Stimulated activated CD4-positive, alpha-beta T cell treated with anti-CD3 and anti-CD28 coated beads, Interleukin-2, amount 100 ng/mL, for 48 hours (primary cell): ENCODE results near the gene DLL1.
"Not testable (repeated sequence)": the region's sequence is repeated elsewhere in the genome, so short reads cannot be mapped to it uniquely, and the experiment has no call there.

Source experiments
- DNase-seq, 2 donors: peaks; one replicate each; pipeline ENCODE4 v3.0.0-alpha.2; 2020

Gene DLL1

DNA sequence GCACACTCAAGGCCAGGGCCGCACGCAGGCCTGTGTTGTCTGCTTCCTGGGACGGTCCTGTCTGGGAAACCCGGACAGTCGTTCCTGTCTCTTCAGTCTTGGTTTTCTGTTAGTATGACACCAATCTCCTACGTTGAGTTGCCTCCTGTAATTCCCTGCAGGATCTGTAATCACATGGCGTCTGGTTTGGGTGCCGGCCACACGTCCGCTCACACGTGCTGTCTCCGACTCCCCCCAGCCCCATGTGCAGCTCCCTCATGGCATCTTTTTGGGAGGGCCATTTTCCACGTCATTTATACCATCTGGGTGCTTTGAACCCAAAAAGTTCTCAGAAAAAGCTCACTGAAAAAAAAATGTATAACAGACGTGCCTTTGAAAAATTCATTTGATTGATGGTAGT is 23.2 kb downstream of the DLL1 start:
- no peak for DNase-seq

DNA sequence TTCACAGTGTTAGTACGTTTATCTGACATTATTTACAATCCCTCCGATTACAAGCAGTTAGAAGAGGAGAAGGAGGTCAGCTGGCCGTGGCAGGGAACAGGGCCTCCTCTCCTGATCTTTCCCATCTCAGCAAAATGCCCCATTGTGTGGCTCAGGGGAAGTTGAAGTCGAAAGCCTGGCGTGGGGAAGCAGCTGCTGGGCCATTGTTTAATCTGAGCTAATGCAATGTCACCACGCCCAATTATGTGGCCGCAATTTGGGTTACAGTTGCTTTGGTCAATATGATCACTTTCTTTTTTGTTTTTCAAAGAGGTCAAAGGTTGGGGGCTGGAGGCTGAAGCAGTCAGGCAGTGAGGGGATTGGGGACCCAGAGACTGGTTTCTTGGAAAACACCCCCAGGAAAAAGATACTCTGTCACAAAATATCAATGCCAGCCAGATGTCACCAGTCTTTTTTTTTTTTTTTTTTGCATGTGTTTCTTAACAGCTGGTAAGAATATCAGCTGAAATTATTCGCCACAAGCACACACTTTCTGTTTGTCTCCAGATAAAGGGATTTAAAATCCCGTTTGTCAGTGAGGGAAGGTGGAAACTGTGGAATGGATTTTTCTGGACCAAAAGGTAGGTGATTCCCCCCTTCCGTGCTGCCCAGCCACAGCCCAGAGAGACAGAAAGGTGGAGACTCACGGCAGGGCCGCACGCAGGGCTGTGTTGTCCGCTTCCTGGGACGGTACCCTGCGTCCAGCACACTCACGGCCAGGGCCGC is 24.6 kb downstream of the DLL1 start:
- no peak for DNase-seq

DNA sequence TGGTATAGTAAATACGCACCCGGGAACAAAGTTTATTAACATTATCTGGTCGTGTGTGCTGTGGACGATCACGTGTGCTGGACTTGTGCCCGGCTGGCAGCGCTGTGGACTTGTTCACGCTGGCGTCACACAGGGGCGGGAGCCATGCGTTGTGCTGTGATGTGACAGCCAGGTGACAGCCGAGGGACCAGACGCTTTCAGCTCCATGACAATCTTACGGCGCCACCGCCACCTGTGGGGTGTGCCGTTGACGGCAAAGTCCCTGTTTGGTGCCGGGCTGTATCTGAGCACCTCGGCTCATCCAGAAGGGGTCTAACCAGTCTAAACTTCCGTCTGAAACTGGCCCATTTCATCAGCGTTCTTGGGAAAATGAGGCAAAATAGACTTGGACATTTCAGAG is 25.2 kb downstream of the DLL1 start:
- no peak for DNase-seq

DNA sequence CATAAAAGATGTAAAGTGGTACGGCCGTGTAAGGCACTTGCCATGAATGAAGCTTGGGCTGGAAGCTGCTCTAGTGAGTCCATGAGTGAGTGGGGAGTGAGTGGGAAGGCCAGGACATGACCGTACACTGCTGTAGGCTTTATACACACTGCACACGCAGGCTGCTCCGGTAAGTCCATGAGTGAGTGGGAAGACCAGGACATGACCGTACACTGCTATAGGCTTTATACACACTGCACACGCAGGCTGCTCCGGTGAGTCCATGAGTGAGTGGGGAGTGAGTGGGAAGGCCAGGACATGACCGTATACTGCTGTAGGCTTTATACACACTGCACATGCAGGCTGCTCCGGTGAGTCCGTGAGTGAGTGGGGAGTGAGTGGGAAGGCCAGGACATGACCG is 26.2 kb downstream of the DLL1 start:
- DNase-seq = not testable (repeated sequence)

DNA sequence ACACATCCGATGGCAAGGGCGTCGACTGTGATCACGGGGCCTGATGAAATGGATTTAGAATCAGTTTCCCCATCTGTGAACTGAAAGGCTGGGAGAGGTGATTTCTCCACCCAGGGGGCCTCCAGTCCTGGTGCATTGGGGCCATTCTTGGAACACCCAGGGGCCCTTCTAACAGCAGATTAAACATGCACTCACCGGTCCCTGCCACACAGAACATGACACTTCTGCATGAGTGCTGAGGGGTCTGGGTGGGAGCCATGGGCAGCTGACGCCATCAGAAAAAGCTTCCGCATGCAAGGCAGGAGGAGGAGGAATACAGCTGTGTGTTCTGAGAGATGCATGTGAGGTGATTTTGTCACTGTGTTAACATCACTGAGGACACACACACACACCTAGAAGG is 26.8 kb downstream of the DLL1 start:
- no peak for DNase-seq

DNA sequence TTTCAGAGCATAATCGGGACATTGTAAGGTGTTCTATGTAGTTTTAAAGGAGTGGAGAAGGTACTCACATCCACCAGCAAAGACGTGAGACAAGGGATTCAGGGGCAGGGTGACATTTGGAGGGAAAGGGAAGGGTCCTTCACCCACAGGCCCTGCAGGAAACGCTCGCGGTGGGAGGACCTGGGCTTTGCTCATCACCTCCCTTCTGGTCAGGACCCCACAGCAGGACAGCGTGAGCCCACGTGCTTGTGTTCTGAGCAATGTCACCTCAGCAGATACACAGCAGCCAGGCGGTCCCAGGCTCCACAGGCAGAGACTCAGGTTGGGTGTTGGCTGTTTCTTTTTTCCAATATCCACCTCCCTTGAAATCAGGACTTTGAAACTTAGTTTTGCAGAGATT is 27.5 kb downstream of the DLL1 start:
- no peak for DNase-seq

DNA sequence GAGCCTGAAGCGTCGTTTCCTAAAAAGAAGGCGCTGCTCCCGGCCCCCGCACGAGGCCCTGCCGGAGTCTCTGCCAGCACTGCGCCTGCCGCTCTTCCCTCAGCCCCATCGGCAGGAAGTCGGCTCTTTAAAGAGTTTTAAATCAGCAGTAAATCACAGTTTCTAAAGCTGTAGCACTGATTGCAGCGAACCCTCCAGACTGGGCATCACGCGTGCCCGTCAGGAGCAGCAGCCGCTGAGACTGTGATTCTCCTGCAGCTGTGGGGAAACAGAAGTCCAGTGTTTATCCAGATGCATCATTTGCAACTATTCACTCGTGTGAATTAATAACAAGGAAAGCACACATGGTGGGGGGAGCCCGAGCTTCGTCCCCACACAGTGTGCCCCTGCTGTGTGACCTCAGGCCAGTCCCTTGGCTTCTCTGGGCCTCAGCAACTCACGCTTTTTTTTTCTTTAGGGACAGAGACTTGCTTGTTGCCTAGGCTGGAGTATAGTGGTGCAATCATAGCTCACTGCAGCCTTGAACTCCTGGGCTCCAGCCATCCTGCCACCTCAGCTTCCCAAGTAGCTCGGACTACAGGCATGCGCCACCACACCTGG is 28.3 kb downstream of the DLL1 start:
- DNase-seq = no peak

DNA sequence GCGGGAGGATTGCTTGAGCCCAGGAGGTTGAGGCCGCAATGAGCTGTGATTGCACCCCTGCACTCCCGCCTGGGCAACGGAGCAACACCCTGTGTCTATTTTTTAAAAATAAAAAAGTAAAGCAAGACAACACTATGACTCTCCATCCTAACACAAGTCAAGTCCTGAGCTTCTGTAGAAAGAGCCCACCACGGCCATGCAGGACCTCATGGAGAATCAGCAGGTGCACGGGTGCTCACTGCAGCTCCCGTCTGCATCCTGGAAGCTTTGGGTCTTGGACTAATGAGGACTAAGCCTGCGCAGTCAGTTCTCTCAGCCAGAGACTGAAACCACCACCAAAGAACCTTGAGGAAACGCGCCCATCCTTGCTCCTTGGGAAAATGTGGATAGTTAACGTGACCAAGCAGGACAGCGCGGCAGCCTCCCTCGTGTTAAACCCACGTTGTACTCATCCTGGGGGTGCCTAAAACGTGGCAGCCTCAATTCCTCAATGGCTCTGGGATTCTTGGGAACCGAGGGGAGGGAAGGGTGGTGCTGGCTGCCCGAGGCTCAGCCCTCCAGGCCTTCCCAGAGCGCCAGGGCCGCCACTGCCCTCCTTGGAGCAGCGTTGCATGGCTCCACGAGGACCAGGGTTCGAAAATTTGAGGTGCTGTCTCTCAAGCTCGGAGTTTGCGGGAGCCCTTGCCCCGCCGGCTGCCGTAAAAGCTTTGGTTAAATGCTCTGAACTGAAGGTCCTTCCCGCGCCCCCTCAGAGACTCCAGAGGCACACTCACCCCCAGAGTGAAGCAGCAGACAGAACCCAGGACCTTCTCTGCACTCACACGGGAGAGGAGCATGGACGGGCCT is 29.0 kb downstream of the DLL1 start:
- no peak for DNase-seq

DNA sequence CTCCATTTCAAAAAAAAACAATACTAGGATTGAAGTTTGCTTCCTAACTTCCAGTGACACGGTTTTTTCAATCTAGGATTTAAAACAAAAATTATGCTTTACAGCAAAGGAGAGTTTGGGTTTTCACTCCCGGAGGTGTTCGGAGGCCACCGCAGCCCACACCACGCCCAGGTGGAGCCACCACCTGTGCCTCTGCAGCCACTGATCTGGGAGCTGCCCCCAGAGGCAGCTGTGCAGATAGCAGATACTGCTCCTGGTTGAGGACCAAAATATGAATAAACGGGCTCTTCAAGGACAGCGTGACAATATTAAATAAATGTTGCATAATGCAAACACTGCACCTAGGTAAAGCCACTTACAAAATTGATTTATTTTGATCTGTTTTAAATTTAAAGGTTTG is 30.2 kb downstream of the DLL1 start:
- no peak for DNase-seq

DNA sequence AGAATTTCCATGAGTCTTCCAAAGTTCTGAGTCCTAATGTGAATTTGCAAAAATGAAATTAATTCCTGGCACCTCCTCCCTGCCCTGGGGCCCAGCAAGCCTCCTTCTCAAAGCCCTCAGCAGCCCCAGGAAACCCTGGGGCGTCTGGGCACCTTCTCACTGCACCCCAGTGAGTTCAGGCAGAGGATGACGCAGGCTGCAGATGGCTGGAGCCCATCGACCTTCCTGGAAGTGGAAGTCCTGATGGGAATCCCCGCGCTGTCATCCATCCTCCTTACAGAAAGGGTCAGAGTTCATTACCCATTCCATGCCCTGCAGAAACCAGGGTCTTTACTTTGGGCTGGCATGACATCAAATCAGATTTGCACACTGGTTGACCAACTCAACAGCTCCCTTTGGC is 31.6 kb downstream of the DLL1 start:
- DNase-seq = no peak

DNA sequence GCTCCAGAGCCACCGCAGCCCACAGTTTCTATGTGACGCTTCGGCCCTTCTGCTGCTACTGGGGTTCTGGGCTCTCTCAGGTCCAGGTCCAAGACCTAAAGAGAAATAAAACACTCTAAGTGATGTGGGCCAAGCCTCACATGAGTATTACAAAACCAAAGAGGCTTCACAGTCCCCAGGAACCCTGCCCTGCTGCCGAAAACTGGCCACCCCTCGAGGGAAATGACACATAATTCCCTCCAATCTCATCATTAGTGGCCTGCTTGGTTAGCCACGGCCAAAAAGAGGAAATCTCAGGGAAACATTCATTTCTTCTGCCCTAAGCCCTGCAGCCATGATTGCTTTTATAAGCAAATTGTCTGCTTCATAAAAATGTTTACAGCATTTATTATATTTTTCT is 32.5 kb downstream of the DLL1 start:
- DNase-seq = no peak

DNA sequence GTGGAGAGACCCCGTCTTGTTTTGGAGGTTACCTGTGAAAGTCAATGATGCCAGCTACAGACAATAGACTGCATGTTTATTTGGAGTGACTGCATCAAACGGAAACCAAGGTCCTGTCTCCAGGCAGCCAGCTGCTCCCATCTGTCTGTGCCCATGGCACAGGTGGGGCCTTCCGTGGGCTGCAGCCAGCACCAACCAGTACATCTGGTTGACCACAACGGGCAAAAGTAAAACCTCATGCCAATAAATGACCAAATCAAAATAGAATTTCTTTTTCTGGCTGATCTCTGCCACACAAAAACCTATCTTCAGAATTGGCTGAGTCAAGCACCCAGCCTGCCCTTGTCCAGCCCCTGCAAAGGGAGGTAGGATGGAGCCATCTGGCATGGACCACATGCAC is 33.5 kb downstream of the DLL1 start:
- no peak for DNase-seq

DNA sequence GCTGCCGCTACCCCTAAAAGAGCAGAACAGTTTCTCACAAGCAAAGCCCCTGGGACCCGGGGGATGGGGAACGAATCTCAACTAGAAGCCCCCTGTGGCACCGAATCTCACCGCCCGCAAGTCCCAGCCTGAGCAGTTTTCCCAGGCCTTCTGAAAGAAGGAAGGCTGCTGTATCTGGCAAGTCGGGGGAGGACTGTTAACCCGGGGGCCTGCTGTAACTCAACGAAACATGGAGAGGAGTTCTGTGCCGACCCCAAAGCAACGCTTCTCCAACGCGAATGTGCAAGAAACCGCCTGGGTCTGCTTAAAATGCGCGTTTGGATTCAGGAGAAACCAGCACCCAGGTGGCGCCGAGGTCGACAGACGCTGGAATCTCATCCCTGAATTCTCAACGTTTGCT is 34.2 kb downstream of the DLL1 start:
- DNase-seq = no peak

DNA sequence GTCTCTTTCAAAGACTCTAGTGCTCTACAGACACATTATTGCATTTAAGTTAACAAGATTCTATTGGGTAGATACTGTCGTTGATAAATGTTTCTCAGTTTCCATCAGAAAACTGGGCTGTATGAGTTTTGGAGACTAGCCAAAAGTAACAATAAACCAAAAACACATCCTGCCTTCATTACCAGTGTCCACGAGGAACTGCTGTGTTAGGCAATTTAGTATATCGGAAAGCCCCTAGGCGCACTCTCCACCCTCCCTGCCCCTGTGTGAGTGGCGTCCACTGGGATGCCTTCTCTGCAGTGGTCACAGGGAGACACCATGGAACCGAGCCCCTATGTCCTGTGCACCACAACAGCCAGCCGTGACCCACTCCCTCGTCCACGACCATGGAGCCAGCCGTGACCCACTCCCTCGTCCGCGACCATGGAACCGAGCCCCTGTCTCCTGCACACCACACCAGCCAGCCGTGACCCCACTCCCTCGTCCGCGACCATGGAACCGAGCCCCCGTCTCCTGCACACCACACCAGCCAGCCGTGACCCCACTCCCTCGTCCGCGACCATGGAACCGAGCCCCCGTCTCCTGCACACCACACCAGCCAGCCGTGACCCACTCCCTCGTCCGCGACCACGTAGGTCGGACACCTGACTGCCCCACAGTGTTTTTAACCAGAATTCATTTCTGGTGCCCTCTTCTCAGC is 35.3 kb downstream of the DLL1 start:
- DNase-seq = no peak

DNA sequence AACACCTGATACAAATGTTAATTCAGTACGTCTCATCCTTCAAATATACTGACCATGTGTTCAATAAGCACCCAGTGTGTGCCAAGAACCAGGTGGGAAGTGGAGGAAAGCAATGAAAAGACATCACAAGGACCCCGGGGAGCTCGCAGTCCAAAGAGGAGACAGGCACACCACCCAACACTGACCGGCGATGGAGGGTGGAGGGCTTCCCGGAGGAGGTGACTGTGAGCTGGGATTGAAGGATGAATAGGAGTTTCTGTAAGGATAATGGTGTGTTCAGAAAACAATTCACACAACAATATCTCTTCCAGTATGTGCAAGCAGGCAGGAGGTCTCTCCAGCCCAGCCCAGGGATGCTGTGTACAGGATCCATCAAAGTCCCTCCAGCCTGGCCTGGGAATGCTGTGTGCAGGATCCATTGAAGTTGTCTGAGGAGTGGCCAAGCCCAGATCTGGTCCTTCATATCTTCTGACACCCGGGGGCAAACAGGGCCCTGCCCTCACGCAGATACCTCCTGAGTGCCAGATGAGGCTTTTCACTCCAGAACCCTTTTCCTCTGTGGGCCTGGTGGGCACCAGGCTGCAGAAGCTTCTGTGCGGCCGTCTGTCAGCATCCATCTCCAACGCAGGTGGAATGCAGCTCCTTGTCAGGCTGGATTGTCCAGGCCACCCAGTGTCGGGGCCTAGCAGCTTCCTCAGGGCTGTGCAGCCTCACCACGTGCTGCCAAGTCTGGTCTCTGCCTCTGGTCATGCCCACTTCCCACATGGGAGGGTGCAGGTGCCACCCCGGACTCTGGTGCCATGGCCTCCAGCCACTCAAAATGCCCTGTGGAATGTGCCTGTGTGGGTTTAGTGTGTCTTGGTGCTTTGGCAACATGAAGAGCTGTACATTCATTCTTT is 36.3 kb downstream of the DLL1 start:
- no peak for DNase-seq

DNA sequence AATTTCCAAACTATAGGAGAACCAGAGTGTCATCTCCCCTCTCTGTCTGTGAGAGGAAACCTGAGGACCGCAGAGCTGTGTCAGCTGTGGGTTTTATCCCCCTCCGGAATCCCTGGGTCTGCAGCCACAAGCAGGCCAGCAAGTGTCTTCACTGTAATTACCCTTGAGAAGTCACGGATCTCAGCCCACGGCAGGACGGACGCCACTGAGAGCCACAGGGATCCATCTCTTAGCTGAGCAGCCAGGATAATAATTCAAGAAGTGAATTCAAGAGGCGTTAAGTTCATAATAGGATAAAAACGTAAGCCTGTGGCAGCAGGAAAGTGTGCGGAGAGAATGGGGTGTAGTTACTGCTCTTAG is 37.0 kb downstream of the DLL1 start:
- no peak for DNase-seq

DNA sequence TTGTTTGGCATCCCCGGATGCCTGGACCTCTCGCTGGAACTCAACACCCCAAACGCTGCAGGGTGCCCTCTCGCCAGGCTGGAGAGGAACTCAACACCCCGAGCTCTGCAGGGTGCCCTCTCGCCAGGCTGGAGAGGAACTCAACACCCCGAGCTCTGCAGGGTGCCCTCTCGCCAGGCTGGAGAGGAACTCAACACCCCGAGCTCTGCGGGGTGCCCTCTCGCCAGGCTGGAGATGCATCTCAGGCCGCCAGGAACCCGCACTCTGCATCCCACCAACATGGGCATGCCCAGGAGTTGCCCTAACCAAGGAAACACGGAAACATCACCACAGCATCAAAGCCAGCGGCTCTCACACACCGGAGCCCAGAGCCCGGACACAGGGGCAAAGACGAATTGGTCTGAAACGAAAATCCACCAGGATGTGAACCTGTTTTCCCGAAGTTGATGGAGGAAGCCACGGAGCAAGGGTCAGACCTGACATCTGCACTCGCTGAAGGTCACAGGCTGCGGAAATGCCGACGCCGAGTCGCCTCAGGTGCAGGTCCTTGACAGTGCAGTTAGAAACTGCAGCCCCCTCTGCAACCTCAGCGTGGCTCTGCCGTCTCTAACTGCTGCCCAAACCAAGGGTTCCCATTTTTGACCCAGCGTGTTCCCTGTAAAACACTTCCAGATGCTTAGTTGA is 37.5 kb downstream of the DLL1 start:
- no peak for DNase-seq

DNA sequence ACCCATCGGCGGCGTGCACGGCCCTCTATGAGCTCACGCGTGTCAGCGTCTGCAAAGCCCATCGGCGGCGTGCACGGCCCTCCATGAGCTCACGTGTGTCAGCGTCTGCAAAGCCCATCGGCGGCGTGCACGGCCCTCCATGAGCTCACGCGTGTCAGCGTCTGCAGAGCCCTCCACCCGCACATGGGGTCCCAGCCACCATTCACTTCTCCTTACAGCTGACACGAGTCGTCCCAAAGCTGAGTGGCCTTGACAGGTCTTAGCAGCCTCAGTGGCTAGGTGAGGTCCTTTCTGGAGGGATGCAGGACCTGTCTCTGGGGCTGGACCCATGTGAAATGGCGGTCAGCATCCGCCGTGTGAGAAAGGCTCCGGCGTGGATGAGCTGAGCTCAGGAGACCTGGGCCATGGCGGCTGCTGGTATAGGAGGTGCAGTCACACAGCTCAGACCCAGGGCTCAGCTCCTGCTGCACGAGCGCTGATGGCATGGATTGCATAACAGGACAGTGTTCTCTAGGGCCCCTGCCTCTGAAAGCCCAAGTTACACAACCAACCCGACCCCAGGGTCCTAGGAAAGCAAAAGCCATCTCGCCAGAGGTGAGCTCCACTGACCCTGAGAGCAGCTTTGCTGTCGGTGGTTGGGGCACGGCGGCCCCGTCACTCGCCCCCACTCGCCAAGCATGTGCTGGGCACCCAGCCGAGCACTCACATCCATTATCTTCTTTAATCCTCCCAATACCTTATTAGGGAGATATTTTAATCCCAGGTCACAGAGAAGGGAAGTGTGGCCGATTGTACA is 38.9 kb downstream of the DLL1 start:
- DNase-seq = no peak

DNA sequence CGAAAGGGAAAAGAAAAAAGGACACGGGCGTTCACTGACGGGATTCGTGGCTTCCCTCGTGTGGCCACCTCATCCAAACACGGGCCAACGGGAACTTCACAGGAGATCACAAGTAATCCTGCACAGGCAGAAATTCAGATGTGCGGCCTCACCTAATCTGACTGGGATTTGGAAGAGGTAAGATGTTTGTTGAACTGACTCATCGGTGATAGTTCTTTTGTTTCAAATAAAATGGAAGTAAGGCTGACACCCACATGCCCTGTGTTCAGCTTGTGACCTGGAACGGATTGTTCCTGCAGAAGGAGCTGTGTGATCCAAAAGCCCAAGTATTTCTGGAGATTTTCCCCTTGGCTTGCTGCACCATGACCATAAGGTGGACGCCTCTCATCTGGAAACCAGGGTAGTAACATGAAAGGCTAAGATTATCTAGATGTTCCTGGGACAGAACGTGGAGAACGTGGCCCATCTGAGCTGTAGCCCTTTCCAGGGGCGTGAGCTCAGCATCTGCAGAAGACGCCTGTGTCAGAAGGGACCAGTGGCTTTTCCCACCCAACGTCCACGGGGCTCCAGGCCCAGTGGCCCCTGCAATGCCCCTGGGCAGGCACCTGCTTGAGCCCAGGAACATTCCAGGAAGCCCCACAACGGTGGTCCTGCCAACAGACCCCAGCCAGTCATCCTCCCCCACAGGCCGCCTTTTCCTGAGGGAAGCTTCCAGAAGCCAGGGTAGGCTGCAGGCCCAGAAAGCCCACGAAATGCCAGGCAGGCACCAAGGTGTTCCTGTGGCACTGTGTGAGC is 39.7 kb downstream of the DLL1 start:
- no peak for DNase-seq

DNA sequence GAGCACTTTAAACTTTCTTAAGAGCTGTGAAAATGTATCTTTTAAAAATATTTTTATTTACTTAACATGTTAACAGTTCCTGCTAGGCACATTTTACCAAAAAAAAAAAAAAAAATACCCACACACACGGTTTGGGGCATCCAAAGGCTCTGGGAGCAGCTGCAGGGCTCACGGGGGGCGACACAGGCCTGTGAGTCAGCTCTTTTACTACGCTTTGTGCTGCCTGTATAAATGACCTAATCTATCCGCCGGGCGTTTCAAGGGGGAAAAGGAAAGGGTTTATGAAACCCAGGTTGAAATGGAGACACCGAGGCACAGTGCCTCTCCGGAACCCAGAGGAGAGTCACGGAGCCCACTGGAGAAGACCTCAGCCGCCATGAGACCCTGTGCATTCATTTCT is 40.4 kb downstream of the DLL1 start:
- no peak for DNase-seq
